PC-3 (cell line): ENCODE results near the gene GSTM4.
"Not testable (repeated sequence)": the region's sequence is repeated elsewhere in the genome, so short reads cannot be mapped to it uniquely, and the experiment has no call there.

ENCODE experiments used
- EZH2 ChIP-seq: fragments of 300-600 bp; sonication (generic); IDR thresholded peaks from one replicate; pipeline ENCODE4 v1.6.1; 2017; ENCODE audit warnings: antibody characterized with exemption, mild to moderate bottlenecking, low read length; ENCODE audit not compliant: unreplicated experiment
- EZH2phosphoT487 ChIP-seq: fragments of 300-600 bp; sonication (generic); IDR thresholded peaks from 2 replicates; pipeline ENCODE4 v1.6.1; 2018; ENCODE audit warnings: mild to moderate bottlenecking, antibody characterized with exemption, low read length, borderline replicate concordance
- TF ChIP-seq, protein P1 (sequence below): fragments of 300-600 bp; sonication (generic); conservative IDR thresholded peaks from 2 replicates; pipeline ENCODE4 v1.5.1; 2017; ENCODE audit warnings: antibody characterized with exemption, low read depth, mild to moderate bottlenecking, low read length

DNA sequence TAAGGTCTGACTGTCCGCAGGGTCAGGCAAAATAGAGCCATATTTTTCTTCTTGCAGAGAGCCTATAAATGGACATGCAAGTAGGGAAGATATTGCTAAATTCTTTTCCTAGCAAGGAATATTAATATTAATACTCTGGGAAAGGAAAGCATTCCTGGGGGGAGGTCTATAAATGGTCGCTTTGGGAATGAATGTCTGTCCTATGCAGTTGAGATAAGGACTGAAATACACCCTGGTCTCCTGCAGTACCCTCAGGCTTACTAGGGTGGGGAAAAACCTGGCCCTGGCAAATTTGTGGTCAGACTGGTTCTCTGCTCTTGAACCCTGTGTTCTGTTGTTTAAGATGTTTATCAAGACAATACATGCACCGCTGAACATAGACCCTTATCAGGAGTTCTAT, 47.0 kb downstream of the GSTM4 start:
- TF ChIP-seq, protein P1, sequence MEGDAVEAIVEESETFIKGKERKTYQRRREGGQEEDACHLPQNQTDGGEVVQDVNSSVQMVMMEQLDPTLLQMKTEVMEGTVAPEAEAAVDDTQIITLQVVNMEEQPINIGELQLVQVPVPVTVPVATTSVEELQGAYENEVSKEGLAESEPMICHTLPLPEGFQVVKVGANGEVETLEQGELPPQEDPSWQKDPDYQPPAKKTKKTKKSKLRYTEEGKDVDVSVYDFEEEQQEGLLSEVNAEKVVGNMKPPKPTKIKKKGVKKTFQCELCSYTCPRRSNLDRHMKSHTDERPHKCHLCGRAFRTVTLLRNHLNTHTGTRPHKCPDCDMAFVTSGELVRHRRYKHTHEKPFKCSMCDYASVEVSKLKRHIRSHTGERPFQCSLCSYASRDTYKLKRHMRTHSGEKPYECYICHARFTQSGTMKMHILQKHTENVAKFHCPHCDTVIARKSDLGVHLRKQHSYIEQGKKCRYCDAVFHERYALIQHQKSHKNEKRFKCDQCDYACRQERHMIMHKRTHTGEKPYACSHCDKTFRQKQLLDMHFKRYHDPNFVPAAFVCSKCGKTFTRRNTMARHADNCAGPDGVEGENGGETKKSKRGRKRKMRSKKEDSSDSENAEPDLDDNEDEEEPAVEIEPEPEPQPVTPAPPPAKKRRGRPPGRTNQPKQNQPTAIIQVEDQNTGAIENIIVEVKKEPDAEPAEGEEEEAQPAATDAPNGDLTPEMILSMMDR = not testable (repeated sequence)
- TF ChIP-seq EZH2phosphoT487, EZH2: not testable (repeated sequence)
